NCI-H1092 (cell line): ENCODE measurements around the gene RRP12.

Experiments used
- DNase-seq: peaks from one replicate; lab custom pipeline; 2025; lab: John Stamatoyannopoulos, UW

Gene RRP12

GRCh38 chr10:97311111-97311626, 90.0 kb downstream of the RRP12 start:
- DNase-seq: no peak

- DNase-seq: no peak
Measured at GRCh38 chr10:97307866-97308780, 93.0 kb downstream of the RRP12 start.

GRCh38 chr10:97307441-97307840, 93.7 kb downstream of the RRP12 start:
- DNase-seq: no peak
